ENCODE measurements around the gene CALCOCO2. TPM values are rescaled to one million over a fixed set of nuclear protein-coding genes. Genes with fewer than 3 reads are reported as not detected.

The CALCOCO2 gene
- total and polyA plus RNA-seq, 10 of the 15 experiments (the other 5 are each of a cell fraction or from before 2014, with no cell fraction given): 20.2 to 138 (median 53.1) TPM

DNA sequence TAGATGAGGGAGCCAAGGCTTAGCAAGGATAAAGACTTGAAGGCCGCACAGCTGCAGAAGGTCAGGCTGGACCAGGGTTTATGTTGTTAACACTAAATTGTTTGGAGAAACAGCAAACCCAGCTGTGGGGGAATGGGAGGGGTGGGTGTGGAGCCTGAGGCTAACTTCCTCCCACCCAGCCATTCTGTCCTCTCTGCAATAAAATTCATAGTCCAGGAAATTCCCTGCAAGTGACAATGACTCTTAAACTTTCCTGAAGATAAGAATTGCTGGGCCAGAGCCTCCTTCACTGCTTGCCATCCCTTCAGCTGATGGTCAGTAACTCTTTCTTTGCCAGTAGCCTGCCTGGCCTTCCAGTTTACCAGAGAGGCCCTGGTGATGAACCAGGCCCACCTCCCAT is 42.4 kb downstream of the CALCOCO2 start (continued):
- TF ChIP-seq MTA2 (IDR thresholded peaks at IDR 0.05; ENCODE audit: low read depth): no peak
- no peak for TF ChIP-seq RBBP5 (conservative IDR thresholded peaks at IDR 0.05)
- no peak for TF ChIP-seq ATF7 (IDR thresholded peaks at IDR 0.05; ENCODE audit: low read depth)
- TF ChIP-seq HDGF (IDR thresholded peaks at IDR 0.05): no peak

DNA sequence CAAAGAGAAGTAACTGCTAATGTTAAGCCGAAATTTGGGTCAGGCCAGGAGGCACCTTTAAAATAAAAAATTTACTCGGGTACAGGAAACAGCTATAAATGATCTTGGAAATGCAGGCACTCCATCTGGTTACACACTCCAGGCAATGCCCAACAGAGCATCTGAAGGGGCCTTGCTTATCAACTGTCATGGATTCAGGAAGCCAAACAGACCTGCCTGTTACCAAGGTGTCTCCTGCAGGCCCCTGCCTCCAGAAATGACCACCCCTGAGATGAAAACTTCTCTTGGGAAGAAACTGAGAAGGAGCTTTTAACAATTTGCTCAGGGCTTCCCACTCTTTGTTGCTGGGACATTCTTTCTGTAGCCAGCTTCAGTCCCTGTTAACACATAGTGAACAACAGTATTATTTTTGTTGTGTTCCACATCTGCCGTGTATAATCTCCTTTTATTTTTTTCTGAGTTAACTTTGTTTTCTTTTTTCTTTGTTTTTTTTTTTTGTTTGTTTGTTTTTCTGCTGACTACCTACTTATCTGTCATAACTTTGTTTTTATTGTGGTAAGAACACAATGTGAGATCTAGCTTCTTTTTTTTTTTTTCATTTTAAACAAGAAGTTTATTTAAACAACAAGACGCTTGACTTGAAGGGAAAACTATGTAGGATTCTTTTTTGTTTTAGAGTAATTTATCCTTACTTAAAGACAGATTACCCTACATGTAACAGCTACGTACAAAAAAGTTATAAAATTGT is 43.0 kb downstream of the CALCOCO2 start:
- ATAC-seq: no peak
- no peaks in the 10 kb centered on the region for H3K79me2 ChIP-seq (ENCODE audit: control insufficient read depth, insufficient read depth, low read length)
- no peak for TF ChIP-seq ZNF274 (IDR thresholded peaks at IDR 0.05; ENCODE audit: insufficient read depth, insufficient read length)
- TF ChIP-seq MEF2A (IDR thresholded peaks at IDR 0.05; ENCODE audit: insufficient read depth, low read depth, low read length): no peak
- TF ChIP-seq PAX8 (IDR thresholded peaks at IDR 0.05): no peak
- TF ChIP-seq, protein P1, sequence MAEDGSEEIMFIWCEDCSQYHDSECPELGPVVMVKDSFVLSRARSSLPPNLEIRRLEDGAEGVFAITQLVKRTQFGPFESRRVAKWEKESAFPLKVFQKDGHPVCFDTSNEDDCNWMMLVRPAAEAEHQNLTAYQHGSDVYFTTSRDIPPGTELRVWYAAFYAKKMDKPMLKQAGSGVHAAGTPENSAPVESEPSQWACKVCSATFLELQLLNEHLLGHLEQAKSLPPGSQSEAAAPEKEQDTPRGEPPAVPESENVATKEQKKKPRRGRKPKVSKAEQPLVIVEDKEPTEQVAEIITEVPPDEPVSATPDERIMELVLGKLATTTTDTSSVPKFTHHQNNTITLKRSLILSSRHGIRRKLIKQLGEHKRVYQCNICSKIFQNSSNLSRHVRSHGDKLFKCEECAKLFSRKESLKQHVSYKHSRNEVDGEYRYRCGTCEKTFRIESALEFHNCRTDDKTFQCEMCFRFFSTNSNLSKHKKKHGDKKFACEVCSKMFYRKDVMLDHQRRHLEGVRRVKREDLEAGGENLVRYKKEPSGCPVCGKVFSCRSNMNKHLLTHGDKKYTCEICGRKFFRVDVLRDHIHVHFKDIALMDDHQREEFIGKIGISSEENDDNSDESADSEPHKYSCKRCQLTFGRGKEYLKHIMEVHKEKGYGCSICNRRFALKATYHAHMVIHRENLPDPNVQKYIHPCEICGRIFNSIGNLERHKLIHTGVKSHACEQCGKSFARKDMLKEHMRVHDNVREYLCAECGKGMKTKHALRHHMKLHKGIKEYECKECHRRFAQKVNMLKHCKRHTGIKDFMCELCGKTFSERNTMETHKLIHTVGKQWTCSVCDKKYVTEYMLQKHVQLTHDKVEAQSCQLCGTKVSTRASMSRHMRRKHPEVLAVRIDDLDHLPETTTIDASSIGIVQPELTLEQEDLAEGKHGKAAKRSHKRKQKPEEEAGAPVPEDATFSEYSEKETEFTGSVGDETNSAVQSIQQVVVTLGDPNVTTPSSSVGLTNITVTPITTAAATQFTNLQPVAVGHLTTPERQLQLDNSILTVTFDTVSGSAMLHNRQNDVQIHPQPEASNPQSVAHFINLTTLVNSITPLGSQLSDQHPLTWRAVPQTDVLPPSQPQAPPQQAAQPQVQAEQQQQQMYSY (CRISPR knock-in tag; IDR thresholded peaks at IDR 0.05): no peak
- TF ChIP-seq, protein P2, sequence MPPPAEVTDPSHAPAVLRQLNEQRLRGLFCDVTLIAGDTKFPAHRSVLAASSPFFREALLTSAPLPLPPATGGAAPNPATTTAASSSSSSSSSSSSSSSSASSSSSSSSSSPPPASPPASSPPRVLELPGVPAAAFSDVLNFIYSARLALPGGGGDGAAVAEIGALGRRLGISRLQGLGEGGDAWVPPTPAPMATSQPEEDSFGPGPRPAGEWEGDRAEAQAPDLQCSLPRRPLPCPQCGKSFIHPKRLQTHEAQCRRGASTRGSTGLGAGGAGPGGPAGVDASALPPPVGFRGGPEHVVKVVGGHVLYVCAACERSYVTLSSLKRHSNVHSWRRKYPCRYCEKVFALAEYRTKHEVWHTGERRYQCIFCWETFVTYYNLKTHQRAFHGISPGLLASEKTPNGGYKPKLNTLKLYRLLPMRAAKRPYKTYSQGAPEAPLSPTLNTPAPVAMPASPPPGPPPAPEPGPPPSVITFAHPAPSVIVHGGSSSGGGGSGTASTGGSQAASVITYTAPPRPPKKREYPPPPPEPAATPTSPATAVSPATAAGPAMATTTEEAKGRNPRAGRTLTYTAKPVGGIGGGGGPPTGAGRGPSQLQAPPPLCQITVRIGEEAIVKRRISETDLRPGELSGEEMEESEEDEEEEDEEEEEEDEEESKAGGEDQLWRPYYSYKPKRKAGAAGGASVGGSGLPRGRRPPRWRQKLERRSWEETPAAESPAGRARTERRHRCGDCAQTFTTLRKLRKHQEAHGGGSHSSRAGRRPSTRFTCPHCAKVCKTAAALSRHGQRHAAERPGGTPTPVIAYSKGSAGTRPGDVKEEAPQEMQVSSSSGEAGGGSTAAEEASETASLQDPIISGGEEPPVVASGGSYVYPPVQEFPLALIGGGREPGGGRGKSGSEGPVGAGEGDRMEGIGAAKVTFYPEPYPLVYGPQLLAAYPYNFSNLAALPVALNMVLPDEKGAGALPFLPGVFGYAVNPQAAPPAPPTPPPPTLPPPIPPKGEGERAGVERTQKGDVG (CRISPR knock-in tag; IDR thresholded peaks at IDR 0.05): no peak
- no peak for TF ChIP-seq LARP7 (IDR thresholded peaks at IDR 0.05)
- no peak for TF ChIP-seq ZNF217 (IDR thresholded peaks at IDR 0.05)
- TF ChIP-seq, protein P3, sequence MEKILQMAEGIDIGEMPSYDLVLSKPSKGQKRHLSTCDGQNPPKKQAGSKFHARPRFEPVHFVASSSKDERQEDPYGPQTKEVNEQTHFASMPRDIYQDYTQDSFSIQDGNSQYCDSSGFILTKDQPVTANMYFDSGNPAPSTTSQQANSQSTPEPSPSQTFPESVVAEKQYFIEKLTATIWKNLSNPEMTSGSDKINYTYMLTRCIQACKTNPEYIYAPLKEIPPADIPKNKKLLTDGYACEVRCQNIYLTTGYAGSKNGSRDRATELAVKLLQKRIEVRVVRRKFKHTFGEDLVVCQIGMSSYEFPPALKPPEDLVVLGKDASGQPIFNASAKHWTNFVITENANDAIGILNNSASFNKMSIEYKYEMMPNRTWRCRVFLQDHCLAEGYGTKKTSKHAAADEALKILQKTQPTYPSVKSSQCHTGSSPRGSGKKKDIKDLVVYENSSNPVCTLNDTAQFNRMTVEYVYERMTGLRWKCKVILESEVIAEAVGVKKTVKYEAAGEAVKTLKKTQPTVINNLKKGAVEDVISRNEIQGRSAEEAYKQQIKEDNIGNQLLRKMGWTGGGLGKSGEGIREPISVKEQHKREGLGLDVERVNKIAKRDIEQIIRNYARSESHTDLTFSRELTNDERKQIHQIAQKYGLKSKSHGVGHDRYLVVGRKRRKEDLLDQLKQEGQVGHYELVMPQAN (conservative IDR thresholded peaks at IDR 0.05): no peak

More for the DNA sequence above, 43.0 kb downstream of the CALCOCO2 start:
- Histone ChIP-seq H4K20me1 (ENCODE audit: control insufficient read depth, insufficient read depth) (no peaks in the 10 kb centered on the region), H2AFZ (ENCODE audit: control insufficient read depth, low read depth, low read length) (no peak overlapping the region), H3K4me2 (ENCODE audit: control insufficient read depth, insufficient read depth) (no peak overlapping the region), H3K4me1 (ENCODE audit: control insufficient read depth, insufficient read depth, low read length) (peaks cover 23% of the 10 kb centered on the region), H3K36me3 (ENCODE audit: control insufficient read depth in 2 of 2, insufficient read depth in 2 of 2, low read length in 1 of 2) (no peaks in the 10 kb centered on the region), H3K9me3 (replicated peaks; ENCODE audit: control insufficient read depth, insufficient read depth, low read length) (no peaks in the 10 kb centered on the region), H3K9ac (ENCODE audit: control insufficient read depth, insufficient read depth, low read length) (no peak overlapping the region), H3K27me3 (replicated peaks in 1 of 2; ENCODE audit: control insufficient read depth in 2 of 2, insufficient read depth in 2 of 2, low read length in 1 of 2) (no peaks in the 10 kb centered on the region), H3K27ac (ENCODE audit: control insufficient read depth, insufficient read depth) (no peak overlapping the region), H3K4me3 (no peak overlapping the region)
- in situ Hi-C loops (cut with MboI): no loop called here
- SMC1A ChIA-PET (ENCODE audit: uncharacterized antibody, unreplicated experiment): interaction anchor here (0.6 to 11.9 kb wide), 9 partner anchors 11 to 195 kb away, joined by 3 to 281 read pairs (median 5); partner anchors contain the start of gene TTLL6
- RAD21 ChIA-PET (ENCODE audit: unreplicated experiment): interaction anchor here (0.6 to 17.3 kb wide), 6 partner anchors 11 to 193 kb away, joined by 3 to 376 read pairs (median 3); partner anchors contain the start of gene TTLL6
- intact Hi-C loops (cut with micrococcal nuclease; ENCODE audit: unreplicated experiment): no loop called here
- CTCF ChIA-PET: interaction anchor here (0.6 to 18.3 kb wide), 12 partner anchors 10 to 1213 kb away, joined by 3 to 490 read pairs (median 4); partner anchors contain the start of gene TTLL6
- POLR2A ChIA-PET: interaction anchor here (0.6 to 1.1 kb wide), 2 partner anchors 10 to 40 kb away, joined by 3 to 4 read pairs; no protein-coding TSS in a partner anchor
- FAIRE-seq: no peak
- WGBS (ENCODE audit: insufficient coverage, insufficient replicate concordance, low lambda C conversion rate, missing lambda C conversion rate): 64% methylated on average over 5 of the region's 5 CpGs
- no TSS peak for BruUV-seq (replicated peaks)
- no peak for DNase-seq (ENCODE audit: low read depth, low spot score)
